Panc1 (cell line): Measurements from ENCODE around the gene SIAE. TPM values are rescaled to one million over a fixed set of nuclear protein-coding genes. Genes with fewer than 3 reads are reported as not detected.

Experiments
- ATAC-seq: fragments of 200-7000 bp; cut with Tn5 transposase; 2 replicates; pipeline ENCODE4 v1.9.1; 2020; ENCODE audit warnings: mild to moderate bottlenecking, moderate library complexity
- BruUV-seq: library from RNA; stranded (reverse); fragments of 400-500 nt; replicated peaks from 2 replicates; lab custom pipeline; 2021; lab: Mats Ljungman, UMichigan
- CTCF ChIA-PET: fragments of 300-600 bp; sonication (Branson Sonifier 250); formaldehyde crosslinking; loops from one replicate; lab custom pipeline; 2022; ENCODE audit warnings: antibody characterized with exemption; lab: Charles Lee
- POLR2A ChIA-PET: fragments of 300-600 bp; sonication (Branson Sonifier 250); formaldehyde crosslinking; loops from one replicate; lab custom pipeline; 2022; ENCODE audit warnings: antibody characterized with exemption; lab: Charles Lee
- DNase-seq: peaks from one replicate; pipeline ENCODE4 v3.0.0-alpha.2; 2010; ENCODE audit warnings: low read depth, low spot score
- H3K27ac ChIP-seq: 2 replicates; pipeline ENCODE4 v1.5.1; 2011; ENCODE audit warnings: mild to moderate bottlenecking, low read length, inconsistent platforms
- H3K27me3 ChIP-seq: fragments of 200-500 bp; sonication (Bioruptor generic); 2 replicates; pipeline ENCODE4 v1.6.0; 2014; ENCODE audit warnings: low read length, inconsistent platforms; ENCODE audit not compliant: control insufficient read depth, insufficient read depth
- H3K36me3 ChIP-seq: fragments of 200-500 bp; sonication (Bioruptor generic); 2 replicates; pipeline ENCODE4 v1.5.1; 2014; ENCODE audit warnings: inconsistent platforms, mild to moderate bottlenecking, low read length, moderate library complexity; ENCODE audit not compliant: control insufficient read depth, insufficient read depth
- H3K4me1 ChIP-seq: 2 replicates; pipeline ENCODE4 v1.5.1; 2011; ENCODE audit warnings: inconsistent platforms, mild to moderate bottlenecking, low read length, moderate library complexity; ENCODE audit not compliant: control insufficient read depth, insufficient read depth
- H3K4me3 ChIP-seq, 2 experiments: 2 replicates each; pipeline ENCODE4 v1.5.1; 2011 to 2012; ENCODE audit warnings: low read depth in 2 of 2, low read length in 2 of 2, mild to moderate bottlenecking in 2 of 2, inconsistent platforms in 1 of 2, moderate library complexity in 1 of 2
- H3K9me3 ChIP-seq: fragments of 200-500 bp; sonication (Bioruptor generic); 2 replicates; pipeline ENCODE4 v1.5.1; 2014; ENCODE audit warnings: low read depth, mild to moderate bottlenecking, inconsistent platforms, low read length, moderate library complexity; ENCODE audit not compliant: control insufficient read depth, insufficient read depth
- CTCF ChIP-seq: fragments of 450-650 bp; IDR thresholded peaks from 2 replicates; pipeline ENCODE4 v1.5.1; 2017; ENCODE audit warnings: mild to moderate bottlenecking
- POLR2AphosphoS5 ChIP-seq: IDR thresholded peaks from 2 replicates; pipeline ENCODE4 v1.6.1; 2012; ENCODE audit warnings: mild to moderate bottlenecking, low read depth, low read length, moderate library complexity
- REST ChIP-seq, 2 experiments: IDR thresholded peaks; 2 replicates each; pipeline ENCODE4 v1.6.1; 2011 to 2012; ENCODE audit warnings: low read depth in 2 of 2, control low read depth in 1 of 2, low read length in 1 of 2, mild to moderate bottlenecking in 1 of 2, moderate library complexity in 1 of 2; ENCODE audit not compliant: insufficient read depth in 1 of 2
- SIN3A ChIP-seq: IDR thresholded peaks from 2 replicates; pipeline ENCODE4 v1.6.1; 2012; ENCODE audit warnings: low read depth, mild to moderate bottlenecking, low read length, moderate library complexity, borderline replicate concordance; ENCODE audit not compliant: insufficient read depth
- TCF7L2 ChIP-seq: IDR thresholded peaks from 2 replicates; pipeline ENCODE4 v1.6.1; 2011; ENCODE audit warnings: mild to moderate bottlenecking, low read depth, low read length, inconsistent platforms
- in situ Hi-C: cut with HindIII; loops from 2 replicates; pipeline ENCODE4 v1.10.0; 2016; ENCODE audit warnings: low sequenced_read_pairs, low pct_unique_long_range_greater_than_20kb
- intact Hi-C: fragments of 100-400 bp; cut with micrococcal nuclease; formaldehyde crosslinking; loops from one replicate; pipeline ENCODE4 v1.10.0; 2022; ENCODE audit not compliant: unreplicated experiment
- total RNA-seq: library from RNA; stranded (reverse); gene quantifications from one replicate; pipeline ENCODE4 v1.2.1, GENCODE V29; 2021; ENCODE audit not compliant: unreplicated experiment

Gene SIAE
- total RNA-seq, 1 experiment from 2014 or later: 14.9 TPM

DNA sequence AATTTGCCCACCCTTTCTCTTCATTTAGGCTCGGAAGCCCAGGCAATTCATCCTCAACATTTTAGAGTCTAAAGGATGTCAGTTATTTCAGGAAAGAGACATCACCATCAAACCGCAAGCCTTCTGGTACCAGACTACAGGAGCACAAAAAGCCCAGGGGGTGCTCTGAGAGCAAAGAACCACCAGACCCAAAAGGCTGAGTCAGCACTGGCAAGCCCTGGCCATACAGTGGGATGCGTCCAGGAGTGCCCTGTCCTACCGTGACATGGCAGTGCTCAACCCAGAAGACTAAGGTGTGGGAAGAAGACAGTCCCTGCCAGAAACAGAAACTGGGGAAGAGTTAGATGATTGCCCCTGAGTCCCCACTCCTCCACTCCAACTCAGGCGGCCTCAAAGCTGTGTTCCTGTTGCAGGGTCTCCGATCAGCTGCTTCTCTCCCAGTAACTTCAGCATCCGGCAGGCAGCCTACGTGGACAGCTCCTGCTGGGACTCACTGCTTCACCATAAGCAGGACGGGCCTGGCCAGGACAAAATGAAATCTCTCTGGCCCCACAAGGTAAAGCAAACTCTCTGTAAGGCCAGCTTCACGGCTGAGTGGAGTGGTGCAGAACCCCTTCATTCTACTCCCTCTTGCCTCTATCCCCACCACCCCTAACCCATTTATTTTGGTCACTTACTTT, 60.8 kb downstream of the SIAE start:
- no peak for TF ChIP-seq CTCF
- intact Hi-C loops: no loop called here
- Histone ChIP-seq H3K9me3 (no peaks in the 10 kb centered on the region), H3K4me3 (no peak overlapping the region), H3K4me1 (no peaks in the 10 kb centered on the region), H3K27me3 (no peaks in the 10 kb centered on the region), H3K27ac (no peak overlapping the region), H3K36me3 (no peaks in the 10 kb centered on the region)
- BruUV-seq: no TSS peak
- DNase-seq (no peak), ATAC-seq (peak; percentile 42; the same call in 1 of the 2 replicates)
- POLR2A ChIA-PET: no interaction called here
- in situ Hi-C loops: no loop called here
- CTCF ChIA-PET: no interaction called here

- Histone ChIP-seq H3K4me3 (no peak overlapping the region), H3K4me1 (no peaks in the 10 kb centered on the region), H3K27ac (no peak overlapping the region), H3K9me3 (no peaks in the 10 kb centered on the region), H3K27me3 (no peaks in the 10 kb centered on the region), H3K36me3 (no peaks in the 10 kb centered on the region)
- in situ Hi-C loops: no loop called here
- ATAC-seq (no peak; the same call in 1 of the 2 replicates), DNase-seq (no peak)
- intact Hi-C loops: no loop called here
- no peak for TF ChIP-seq POLR2AphosphoS5
- TF ChIP-seq TCF7L2: no peak
- no peak for TF ChIP-seq SIN3A
- TF ChIP-seq REST (IDR thresholded peaks at IDR 0.05; ENCODE audit: insufficient read depth in 1 of 2, low read depth in 2 of 2, low read length in 1 of 2): no peak
- no peak for TF ChIP-seq CTCF
- no TSS peak for BruUV-seq
- POLR2A ChIA-PET: no interaction called here
- CTCF ChIA-PET: no interaction called here
Observed at GRCh38 chr11:124612045-124612444, 61.5 kb downstream of the SIAE start.
